H9 (cell line): ENCODE results near the gene NKX2-3. TPM values are rescaled to one million over a fixed set of nuclear protein-coding genes. Genes with fewer than 3 reads are reported as not detected.

Experiments
- DNase-seq: peaks from one replicate; pipeline ENCODE4 v3.0.0-alpha.2; 2017
- H2AFZ ChIP-seq: one replicate; pipeline ENCODE4 v1.6.1; 2013; ENCODE audit warnings: mild to moderate bottlenecking, low read length, control low read depth, moderate library complexity
- H2AK5ac ChIP-seq: 2 replicates; pipeline ENCODE4 v1.6.1; 2013; ENCODE audit warnings: low read length, control low read depth, mixed read lengths; ENCODE audit not compliant: insufficient read length
- H2BK120ac ChIP-seq: one replicate; pipeline ENCODE4 v1.6.1; 2013; ENCODE audit warnings: low read depth, mild to moderate bottlenecking, low read length, control low read depth, inconsistent platforms; ENCODE audit not compliant: poor library complexity, severe bottlenecking
- H2BK12ac ChIP-seq: 2 replicates; pipeline ENCODE4 v1.6.1; 2013; ENCODE audit warnings: low read length, control low read depth, mixed read lengths, low read depth; ENCODE audit not compliant: insufficient read length
- H2BK15ac ChIP-seq: 2 replicates; pipeline ENCODE4 v1.6.1; 2013; ENCODE audit warnings: low read depth, low read length, control low read depth
- H2BK20ac ChIP-seq: one replicate; pipeline ENCODE4 v1.6.1; 2013; ENCODE audit warnings: low read depth, mild to moderate bottlenecking, low read length, control low read depth, inconsistent platforms; ENCODE audit not compliant: poor library complexity, severe bottlenecking
- H2BK5ac ChIP-seq: 2 replicates; pipeline ENCODE4 v1.6.1; 2013; ENCODE audit warnings: low read length, control low read depth, mixed read lengths; ENCODE audit not compliant: insufficient read length
- H3K14ac ChIP-seq: 2 replicates; pipeline ENCODE4 v1.6.1; 2013; ENCODE audit warnings: low read length, control low read depth; ENCODE audit not compliant: insufficient read depth
- H3K18ac ChIP-seq: 2 replicates; pipeline ENCODE4 v1.6.1; 2013; ENCODE audit warnings: low read depth, mild to moderate bottlenecking, mixed read lengths, low read length, control low read depth; ENCODE audit not compliant: insufficient read length
- H3K23ac ChIP-seq: 2 replicates; pipeline ENCODE4 v1.6.1; 2013; ENCODE audit warnings: low read length, control low read depth, mixed read lengths, low read depth; ENCODE audit not compliant: insufficient read length
- H3K23me2 ChIP-seq: 2 replicates; pipeline ENCODE4 v1.6.1; 2013; ENCODE audit warnings: low read depth, mild to moderate bottlenecking, mixed read lengths, low read length, control low read depth; ENCODE audit not compliant: insufficient read length, poor library complexity, severe bottlenecking
- H3K27ac ChIP-seq: 2 replicates; pipeline ENCODE4 v1.5.1; 2013; ENCODE audit warnings: low read length, control low read depth, mixed read lengths, low read depth; ENCODE audit not compliant: insufficient read length
- H3K27me3 ChIP-seq: 2 replicates; pipeline ENCODE4 v1.6.1; 2013; ENCODE audit warnings: low read length, control low read depth, inconsistent platforms; ENCODE audit not compliant: insufficient read depth
- H3K4ac ChIP-seq: 2 replicates; pipeline ENCODE4 v1.6.1; 2013; ENCODE audit warnings: low read depth, mild to moderate bottlenecking, control low read depth, inconsistent platforms, low read length, moderate library complexity
- H3K4me1 ChIP-seq: 2 replicates; pipeline ENCODE4 v1.6.1; 2013; ENCODE audit warnings: low read length, control low read depth, inconsistent platforms; ENCODE audit not compliant: insufficient read depth
- H3K4me2 ChIP-seq: 2 replicates; pipeline ENCODE4 v1.6.1; 2013; ENCODE audit warnings: low read length, control low read depth, mixed read lengths; ENCODE audit not compliant: insufficient read length, insufficient read depth
- H3K56ac ChIP-seq: 2 replicates; pipeline ENCODE4 v1.6.1; 2013; ENCODE audit warnings: low read depth, mild to moderate bottlenecking, mixed read lengths, low read length, control low read depth; ENCODE audit not compliant: insufficient read length
- H3K79me1 ChIP-seq: 2 replicates; pipeline ENCODE4 v1.6.1; 2013; ENCODE audit warnings: low read depth, mild to moderate bottlenecking, moderate library complexity, low read length, control low read depth, inconsistent platforms; ENCODE audit not compliant: insufficient read depth, poor library complexity, severe bottlenecking
- H3K79me2 ChIP-seq: 2 replicates; pipeline ENCODE4 v1.6.1; 2013; ENCODE audit warnings: low read length, control low read depth, inconsistent platforms; ENCODE audit not compliant: insufficient read depth
- H3K9ac ChIP-seq: 2 replicates; pipeline ENCODE4 v1.6.1; 2013; ENCODE audit warnings: low read length, control low read depth, mixed read lengths; ENCODE audit not compliant: insufficient read length; ENCODE audit errors: extremely low read depth
- H3K9me3 ChIP-seq: one replicate; pipeline ENCODE4 v1.6.1; 2013; ENCODE audit warnings: low read depth, low read length, inconsistent platforms; ENCODE audit not compliant: control insufficient read depth
- H3T11ph ChIP-seq: one replicate; pipeline ENCODE4 v1.6.1; 2013; ENCODE audit warnings: mild to moderate bottlenecking, low read length, control low read depth, inconsistent platforms
- H4K20me1 ChIP-seq: one replicate; pipeline ENCODE4 v1.6.1; 2013; ENCODE audit not compliant: control insufficient read depth, insufficient read length, insufficient read depth
- H4K5ac ChIP-seq: 2 replicates; pipeline ENCODE4 v1.6.1; 2013; ENCODE audit warnings: low read depth, mild to moderate bottlenecking, mixed read lengths, low read length, control low read depth; ENCODE audit not compliant: insufficient read length
- H4K8ac ChIP-seq: replicated peaks from 2 replicates; pipeline ENCODE4 v1.6.1; 2013; ENCODE audit warnings: low read length, control low read depth, mixed read lengths, low read depth; ENCODE audit not compliant: insufficient read length
- H4K91ac ChIP-seq: 2 replicates; pipeline ENCODE4 v1.6.1; 2013; ENCODE audit warnings: low read depth, mild to moderate bottlenecking, moderate library complexity, mixed read lengths, low read length, control low read depth; ENCODE audit not compliant: insufficient read length
- H3K27ac Mint-ChIP-seq, 3 experiments: 2 replicates in 2 of 3; 3 replicates in 1 of 3; pipeline ENCODE4 v1.8.0; 2020 to 2021; ENCODE audit warnings: mixed read lengths in 3 of 3, mild to moderate bottlenecking in 1 of 3, moderate library complexity in 1 of 3
- H3K27me3 Mint-ChIP-seq: 2 replicates; pipeline ENCODE4 v1.8.0; 2021; ENCODE audit warnings: low read depth, mild to moderate bottlenecking, moderate library complexity, mixed read lengths
- H3K36me3 Mint-ChIP-seq, 3 experiments: 2 replicates in 2 of 3; 3 replicates in 1 of 3; pipeline ENCODE4 v1.8.0; 2020 to 2021; ENCODE audit warnings: low read depth in 3 of 3, mixed read lengths in 3 of 3; ENCODE audit not compliant: insufficient read depth in 1 of 3
- H3K4me1 Mint-ChIP-seq, 2 experiments: 2 replicates each; pipeline ENCODE4 v1.8.0; 2020; ENCODE audit warnings: mixed read lengths in 2 of 2
- H3K4me3 Mint-ChIP-seq, 2 experiments: 2 replicates in 1 of 2; 3 replicates in 1 of 2; pipeline ENCODE4 v1.8.0; 2020 to 2021; ENCODE audit warnings: mild to moderate bottlenecking in 2 of 2, mixed read lengths in 2 of 2, moderate library complexity in 1 of 2
- H3K9me3 Mint-ChIP-seq, 2 experiments: 2 replicates in 1 of 2; 3 replicates in 1 of 2; pipeline ENCODE4 v1.8.0; 2020; ENCODE audit warnings: mild to moderate bottlenecking in 2 of 2, mixed read lengths in 2 of 2, moderate library complexity in 1 of 2
- CTCF ChIP-seq: fragments of 200-600 bp; sonication (generic); conservative IDR thresholded peaks from 3 replicates; pipeline ENCODE4 v1.8.0; 2021; ENCODE audit warnings: antibody characterized with exemption, mild to moderate bottlenecking
- WGBS: extraction: QIAGEN DNeasy Blood & Tissue Kit; methylation state at CpG from one replicate; pipeline ENCODE4 v1.1.7; 2013; ENCODE audit warnings: missing lambda C conversion rate, low lambda C conversion rate, mixed read lengths; ENCODE audit not compliant: insufficient read length; ENCODE audit errors: extremely low coverage; 5-methylcytosine and 5-hydroxymethylcytosine counted together
- total RNA-seq: library from RNA; stranded (reverse); gene quantifications from 2 replicates; pipeline ENCODE4 v1.2.1, GENCODE V29; 2021

The NKX2-3 gene
- total RNA-seq, 1 experiment from 2014 or later: not detected

GRCh38 chr10:99534939-99535763, 2.4 kb downstream of the NKX2-3 start:
- no peaks in the 10 kb centered on the region for H3K79me1 ChIP-seq
- no peak overlapping the region for H2BK5ac ChIP-seq
- H3K27me3 ChIP-seq: peaks cover 97% of the 10 kb centered on the region
- H3K27ac Mint-ChIP-seq: peak overlapping the region in 1 of 3 experiments; percentile 91; a peak in 1 of 7 replicates
- H3K4me2 ChIP-seq: no peak overlapping the region
- H2BK12ac ChIP-seq: no peak overlapping the region
- no peaks in the 10 kb centered on the region for H3K9me3 ChIP-seq
- peaks cover 0 to 11% of the 10 kb centered on the region in 2 experiments; a peak in 4 of 5 replicates for H3K9me3 Mint-ChIP-seq
- H4K8ac ChIP-seq: no peak overlapping the region
- H3K9ac ChIP-seq: no peak overlapping the region
- no peaks in the 10 kb centered on the region for H4K20me1 ChIP-seq
- H2BK120ac ChIP-seq: no peak overlapping the region
- no peak overlapping the region for H2BK15ac ChIP-seq
- no peak overlapping the region for H2BK20ac ChIP-seq
- no peak overlapping the region for H4K5ac ChIP-seq
- no peak overlapping the region for H3K23ac ChIP-seq
- no peak overlapping the region for H3K18ac ChIP-seq
- peaks cover 30 to 61% of the 10 kb centered on the region in 2 experiments for H3K4me1 Mint-ChIP-seq
- WGBS: no CpG with 5 or more reads among the region's 100 CpGs
- no peaks in the 10 kb centered on the region for H3K79me2 ChIP-seq
- no peaks in the 10 kb centered on the region; a peak in 1 of 7 replicates for H3K36me3 Mint-ChIP-seq
- no peak overlapping the region for H3K4ac ChIP-seq
- peaks cover 11% of the 10 kb centered on the region for H3K23me2 ChIP-seq
- no peak overlapping the region for H4K91ac ChIP-seq
- H3K4me1 ChIP-seq: peaks cover 3% of the 10 kb centered on the region; the same call in 1 of the 2 replicates
- H3K27me3 Mint-ChIP-seq: peaks cover 98% of the 10 kb centered on the region
- no peak overlapping the region for H3T11ph ChIP-seq
- no peak for TF ChIP-seq CTCF
- H3K4me3 Mint-ChIP-seq: peak overlapping the region in 1 of 2 experiments; percentile 76; a peak in 2 of 5 replicates
- H3K27ac ChIP-seq: no peak overlapping the region
- no peak overlapping the region for H2AK5ac ChIP-seq
- H3K56ac ChIP-seq: no peak overlapping the region
- no peak overlapping the region for H3K14ac ChIP-seq
- peak; percentile 58 for DNase-seq
- no peak overlapping the region for H2AFZ ChIP-seq
